IMR-90 (cell line): ENCODE data around the gene SIGLEC6.

Experiments
- CEBPB ChIP-seq: IDR thresholded peaks from 2 replicates; pipeline ENCODE4 v1.6.1; 2012; ENCODE audit warnings: low read depth, low read length, improper control_type of control experiment
- CTCF ChIP-seq: conservative IDR thresholded peaks from 2 replicates; pipeline ENCODE4 v1.5.1; 2012; ENCODE audit warnings: mild to moderate bottlenecking, low read depth, low read length, improper control_type of control experiment
- MXI1 ChIP-seq: IDR thresholded peaks from 2 replicates; pipeline ENCODE4 v1.6.1; 2012; ENCODE audit warnings: low read depth, mild to moderate bottlenecking, low read length, moderate library complexity, borderline replicate concordance
- POLR2A ChIP-seq: IDR thresholded peaks from 2 replicates; pipeline ENCODE4 v1.6.1; 2012; ENCODE audit warnings: mild to moderate bottlenecking, low read depth, low read length
- RAD21 ChIP-seq: IDR thresholded peaks from 2 replicates; pipeline ENCODE4 v1.6.1; 2012; ENCODE audit warnings: low read length, improper control_type of control experiment
- RFX5 ChIP-seq: IDR thresholded peaks from 2 replicates; pipeline ENCODE4 v1.8.0; 2012; ENCODE audit warnings: low read depth, mild to moderate bottlenecking, low read length, moderate library complexity
- SMC3 ChIP-seq: fragments of 150-350 bp; IDR thresholded peaks from 2 replicates; pipeline ENCODE4 v1.6.1; 2016; ENCODE audit warnings: low read depth, mild to moderate bottlenecking, antibody characterized with exemption, low read length, moderate library complexity
- TF ChIP-seq, protein P1 (sequence below): fragments of 150-350 bp; IDR thresholded peaks from 2 replicates; pipeline ENCODE4 v1.6.1; 2017; ENCODE audit warnings: mild to moderate bottlenecking, antibody characterized with exemption, low read length, low read depth

DNA sequence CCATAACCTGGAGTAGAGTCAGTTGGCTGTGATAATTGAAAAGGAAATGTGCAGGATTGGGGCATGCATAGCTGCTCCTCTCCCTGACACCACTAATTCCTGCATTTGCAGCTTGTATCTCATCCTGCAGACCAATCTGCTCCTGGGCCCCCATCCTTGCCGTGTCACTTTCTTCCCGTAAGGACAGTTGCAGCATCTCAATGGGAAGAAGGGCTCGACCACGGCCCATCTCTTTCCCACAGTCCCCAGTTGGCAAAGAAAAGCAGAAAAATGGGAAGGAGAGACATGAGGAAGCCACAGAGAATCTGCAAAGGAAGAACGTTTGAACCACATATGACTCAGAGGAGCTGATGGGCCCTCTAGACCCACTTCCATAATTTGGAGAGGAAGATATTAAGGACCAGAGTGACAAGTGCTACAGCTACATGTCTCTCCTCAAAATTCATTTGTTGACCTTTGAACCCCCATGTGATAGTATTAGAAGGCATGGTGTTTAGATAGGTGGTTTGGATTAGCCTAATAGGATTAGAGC is 28.1 kb downstream of the SIGLEC6 start:
- TF ChIP-seq RFX5 (no peak), CEBPB (no peak), SMC3 (no peak), CTCF (no peak), MXI1 (no peak), RAD21 (no peak), POLR2A (no peak)
- TF ChIP-seq, protein P1, sequence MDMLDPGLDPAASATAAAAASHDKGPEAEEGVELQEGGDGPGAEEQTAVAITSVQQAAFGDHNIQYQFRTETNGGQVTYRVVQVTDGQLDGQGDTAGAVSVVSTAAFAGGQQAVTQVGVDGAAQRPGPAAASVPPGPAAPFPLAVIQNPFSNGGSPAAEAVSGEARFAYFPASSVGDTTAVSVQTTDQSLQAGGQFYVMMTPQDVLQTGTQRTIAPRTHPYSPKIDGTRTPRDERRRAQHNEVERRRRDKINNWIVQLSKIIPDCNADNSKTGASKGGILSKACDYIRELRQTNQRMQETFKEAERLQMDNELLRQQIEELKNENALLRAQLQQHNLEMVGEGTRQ = no peak
